Smooth muscle cell (in vitro differentiated cells): ENCODE results near the gene ZNF619. TPM values are rescaled to one million over a fixed set of nuclear protein-coding genes. Genes with fewer than 3 reads are reported as not detected.

Experiments used
- DNase-seq: peaks from one replicate; lab custom pipeline; 2025; ENCODE audit not compliant: unreplicated experiment; lab: John Stamatoyannopoulos, UW
- H2AFZ ChIP-seq: fragments of 200-600 bp; sonication (generic); 2 replicates; pipeline ENCODE4 v1.6.0; 2016; ENCODE audit warnings: antibody characterized with exemption, low read depth, mild to moderate bottlenecking
- H3F3A ChIP-seq: fragments of 200-600 bp; sonication (generic); 2 replicates; pipeline ENCODE4 v1.6.0; 2017; ENCODE audit warnings: antibody characterized with exemption, low read depth
- H3K27ac ChIP-seq: fragments of 200-600 bp; sonication (generic); 2 replicates; pipeline ENCODE4 v1.5.1; 2016; ENCODE audit warnings: low read depth, mild to moderate bottlenecking
- H3K27me3 ChIP-seq: fragments of 200-600 bp; sonication (generic); 2 replicates; pipeline ENCODE4 v1.6.1; 2016; ENCODE audit warnings: low read depth, mild to moderate bottlenecking
- H3K36me3 ChIP-seq: fragments of 200-600 bp; sonication (generic); 2 replicates; pipeline ENCODE4 v1.5.1; 2016; ENCODE audit warnings: low read depth
- H3K4me1 ChIP-seq: fragments of 200-600 bp; sonication (generic); 2 replicates; pipeline ENCODE4 v1.5.1; 2016; ENCODE audit warnings: low read depth
- H3K4me2 ChIP-seq: fragments of 200-600 bp; sonication (generic); 2 replicates; pipeline ENCODE4 v1.6.0; 2016; ENCODE audit warnings: mild to moderate bottlenecking
- H3K4me3 ChIP-seq: fragments of 200-600 bp; sonication (generic); 2 replicates; pipeline ENCODE4 v1.5.1; 2016; ENCODE audit warnings: mild to moderate bottlenecking
- H3K79me2 ChIP-seq: fragments of 200-600 bp; sonication (generic); 2 replicates; pipeline ENCODE4 v1.6.0; 2016; ENCODE audit warnings: low read depth, mild to moderate bottlenecking
- H3K9ac ChIP-seq: fragments of 200-600 bp; sonication (generic); 2 replicates; pipeline ENCODE4 v1.6.0; 2016; ENCODE audit warnings: low read depth
- H3K9me3 ChIP-seq: fragments of 200-600 bp; sonication (generic); replicated peaks from 2 replicates; pipeline ENCODE4 v1.5.1; 2016; ENCODE audit warnings: low read depth
- H4K20me1 ChIP-seq: fragments of 200-600 bp; sonication (generic); 2 replicates; pipeline ENCODE4 v1.6.0; 2016; ENCODE audit warnings: low read depth
- WGBS: methylation state at CpG from one replicate; pipeline ENCODE4 v1.1.7; 2016; ENCODE audit warnings: low lambda C conversion rate; 5-methylcytosine and 5-hydroxymethylcytosine counted together
- polyA plus RNA-seq: library from polyadenylated mRNA; unstranded; fragments of >200 nt; fragmentation: Nextera tagmentation; extraction: Ambion mirVana; gene quantifications from 2 replicates; pipeline ENCODE4 v1.2.1, GENCODE V29; 2016
- total RNA-seq: library from RNA; depleted of rRNA; stranded (reverse); fragments of >200 nt; gene quantifications from 2 replicates; pipeline ENCODE4 v1.2.3, GENCODE V29; 2014
- TF ChIP-seq, protein P1 (sequence below): fragments of 200-600 bp; sonication (generic); IDR thresholded peaks from 2 replicates; pipeline ENCODE4 v1.5.1; 2017; ENCODE audit warnings: borderline replicate concordance, mild to moderate bottlenecking, antibody characterized with exemption; ENCODE audit not compliant: insufficient read depth, poor library complexity, severe bottlenecking

Gene ZNF619
- 2.5 and 2.7 TPM in 2 replicates for total RNA-seq
- 0.70 and 1.1 TPM in 2 replicates for polyA plus RNA-seq

DNA sequence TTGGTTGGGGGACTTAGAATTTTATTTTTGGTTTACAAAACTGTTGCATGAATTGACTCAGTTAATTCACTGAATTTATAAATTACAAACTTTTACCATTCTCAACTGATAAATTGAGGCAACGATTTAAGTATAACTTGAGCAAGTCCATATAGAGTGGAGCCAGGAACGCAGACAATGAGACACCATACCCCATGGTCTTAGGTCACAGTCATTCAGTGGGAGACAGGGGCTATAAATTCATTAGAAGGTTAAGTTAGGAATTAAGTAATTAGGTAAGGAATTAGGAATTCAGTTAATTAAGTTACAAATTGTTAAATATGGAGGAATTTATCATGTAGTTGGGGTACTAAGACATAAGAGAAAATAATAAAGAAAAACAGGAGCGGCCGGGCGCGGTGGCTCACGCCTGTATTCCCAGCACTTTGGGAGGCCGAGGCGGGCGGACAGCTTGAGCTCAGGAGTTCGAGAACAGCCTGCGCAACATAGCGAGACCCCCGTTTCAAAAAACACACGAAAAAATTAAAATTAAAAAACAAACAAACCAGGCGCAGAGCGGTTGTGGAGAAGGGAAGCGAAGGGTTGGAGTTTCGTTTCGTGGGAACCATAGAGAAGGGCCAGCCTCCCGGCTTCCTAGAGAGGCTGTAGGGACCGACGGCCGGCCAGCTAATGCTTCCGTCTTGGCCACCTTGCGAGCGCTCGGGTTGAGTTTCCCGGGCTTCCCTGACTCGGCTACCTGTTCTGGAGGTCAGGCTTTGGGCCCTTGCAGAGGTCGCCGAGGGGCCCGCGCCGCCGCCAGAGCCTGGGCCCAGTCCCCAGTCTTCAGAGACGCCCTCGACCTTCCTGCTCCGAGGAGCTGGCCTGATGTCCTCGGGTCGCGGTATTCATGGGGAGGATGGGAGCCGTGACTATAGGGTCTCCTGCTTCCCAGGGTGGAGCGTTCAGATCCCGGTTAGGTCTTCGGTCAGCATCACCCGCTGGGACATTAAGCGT, at the start of gene ZNF619:
Gene ZNF619 (plus strand): TSS at position 645 of the 993 bp plus-strand sequence. CDS start 858 bp downstream, outside the sequence.
- Histone ChIP-seq H3K9me3 (no peaks in the 10 kb centered on the region), H3K9ac (peak within 1 kb of the TSS; percentile 86), H3K4me3 (peak within 1 kb of the TSS; percentile 92), H3K4me2 (peak within 1 kb of the TSS; percentile 88), H3K27me3 (no peaks in the 10 kb centered on the region), H3F3A (no peaks in the 10 kb centered on the region), H3K4me1 (peaks cover 7% of the 10 kb centered on the region), H3K27ac (no peak within 1 kb of the TSS), H3K79me2 (no peaks in the 10 kb centered on the region), H3K36me3 (no peaks in the 10 kb centered on the region), H4K20me1 (no peaks in the 10 kb centered on the region), H2AFZ (peak within 1 kb of the TSS; percentile 100)
- TF ChIP-seq, protein P1, sequence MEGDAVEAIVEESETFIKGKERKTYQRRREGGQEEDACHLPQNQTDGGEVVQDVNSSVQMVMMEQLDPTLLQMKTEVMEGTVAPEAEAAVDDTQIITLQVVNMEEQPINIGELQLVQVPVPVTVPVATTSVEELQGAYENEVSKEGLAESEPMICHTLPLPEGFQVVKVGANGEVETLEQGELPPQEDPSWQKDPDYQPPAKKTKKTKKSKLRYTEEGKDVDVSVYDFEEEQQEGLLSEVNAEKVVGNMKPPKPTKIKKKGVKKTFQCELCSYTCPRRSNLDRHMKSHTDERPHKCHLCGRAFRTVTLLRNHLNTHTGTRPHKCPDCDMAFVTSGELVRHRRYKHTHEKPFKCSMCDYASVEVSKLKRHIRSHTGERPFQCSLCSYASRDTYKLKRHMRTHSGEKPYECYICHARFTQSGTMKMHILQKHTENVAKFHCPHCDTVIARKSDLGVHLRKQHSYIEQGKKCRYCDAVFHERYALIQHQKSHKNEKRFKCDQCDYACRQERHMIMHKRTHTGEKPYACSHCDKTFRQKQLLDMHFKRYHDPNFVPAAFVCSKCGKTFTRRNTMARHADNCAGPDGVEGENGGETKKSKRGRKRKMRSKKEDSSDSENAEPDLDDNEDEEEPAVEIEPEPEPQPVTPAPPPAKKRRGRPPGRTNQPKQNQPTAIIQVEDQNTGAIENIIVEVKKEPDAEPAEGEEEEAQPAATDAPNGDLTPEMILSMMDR = no peak
- 22% methylated on average over 48 of the region's 48 CpGs for WGBS
- DNase-seq = no peak

DNA sequence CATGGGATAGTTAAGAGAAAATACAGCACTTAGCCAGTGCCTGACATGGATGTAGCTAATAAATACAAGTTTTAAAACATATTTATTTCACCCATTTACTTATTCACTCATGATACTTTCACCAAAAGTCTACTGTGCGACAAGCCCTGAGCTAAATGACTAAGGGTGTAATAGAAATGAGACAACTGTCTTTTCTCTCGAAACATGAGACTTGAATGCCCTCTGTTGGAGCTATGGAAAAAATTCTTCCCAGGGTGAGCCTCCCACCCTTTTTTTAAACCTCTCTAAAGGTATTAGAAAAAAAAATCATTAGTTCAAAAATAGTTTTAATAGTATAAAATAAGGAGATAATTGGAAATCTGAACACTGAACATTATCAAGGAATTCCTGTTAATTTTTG, 44.1 kb upstream of the ZNF619 start:
- Histone ChIP-seq H3K27ac (no peak overlapping the region), H3K9ac (no peak overlapping the region), H4K20me1 (no peaks in the 10 kb centered on the region), H3K4me1 (peaks cover 5% of the 10 kb centered on the region), H3K27me3 (no peaks in the 10 kb centered on the region), H3K9me3 (no peaks in the 10 kb centered on the region), H3F3A (no peaks in the 10 kb centered on the region), H3K36me3 (no peaks in the 10 kb centered on the region), H3K79me2 (no peaks in the 10 kb centered on the region), H3K4me2 (no peak overlapping the region), H2AFZ (no peak overlapping the region), H3K4me3 (no peak overlapping the region)
- no peak for DNase-seq
- WGBS = 89% methylated on average over 2 of the region's 2 CpGs
- TF ChIP-seq, protein P1 = no peak

DNA sequence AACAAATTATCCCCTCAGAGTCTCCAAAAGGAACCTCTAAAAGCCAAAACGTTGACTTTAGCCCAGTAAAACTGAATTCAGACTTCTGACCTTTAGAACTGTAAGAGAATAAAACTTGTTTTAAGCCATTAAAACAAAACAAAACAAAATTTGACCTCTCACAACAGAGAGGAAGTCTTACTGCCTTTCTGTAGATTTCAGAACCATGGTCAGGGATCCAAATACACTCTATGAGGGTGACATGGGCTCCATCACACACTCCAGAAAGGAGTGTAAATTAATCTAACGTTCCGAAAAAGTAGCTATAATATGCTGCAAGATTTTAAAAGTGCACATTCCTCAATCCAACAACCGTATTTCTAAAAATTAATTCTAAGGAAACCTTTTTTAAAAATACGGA, 39.0 kb upstream of the ZNF619 start:
- DNase-seq = no peak
- TF ChIP-seq, protein P1 = no peak
- Histone ChIP-seq H3K9ac (no peak overlapping the region), H3K4me1 (no peaks in the 10 kb centered on the region), H3K4me3 (no peak overlapping the region), H2AFZ (no peak overlapping the region), H3K4me2 (no peak overlapping the region), H3K27me3 (no peaks in the 10 kb centered on the region), H3K36me3 (no peaks in the 10 kb centered on the region), H4K20me1 (no peaks in the 10 kb centered on the region), H3K9me3 (no peaks in the 10 kb centered on the region), H3F3A (no peaks in the 10 kb centered on the region), H3K27ac (no peak overlapping the region), H3K79me2 (no peaks in the 10 kb centered on the region)
- 73% methylated on average over 5 of the region's 5 CpGs for WGBS
